Activated CD4-positive, alpha-beta T cell treated with anti-CD3 and anti-CD28 coated beads for 36 hours (primary cell): ENCODE data around the gene MT4. TPM values are rescaled to one million over a fixed set of nuclear protein-coding genes. Genes with fewer than 3 reads are reported as not detected.

ENCODE experiments used
- ATAC-seq: fragments of 200-7000 bp; cut with Tn5 transposase; one replicate; pipeline ENCODE4 v1.10.0; 2021; ENCODE audit warnings: mild to moderate bottlenecking, moderate library complexity
- CTCF ChIA-PET: fragments of 350-600 bp; sonication (Branson Sonifier 250); formaldehyde crosslinking; loops from one replicate; lab custom pipeline; 2021; ENCODE audit warnings: antibody characterized with exemption; lab: Charles Lee
- POLR2A ChIA-PET: fragments of 350-600 bp; sonication (Branson Sonifier 250); formaldehyde crosslinking; loops from one replicate; lab custom pipeline; 2021; ENCODE audit warnings: antibody characterized with exemption, inconsistent platforms; lab: Charles Lee
- DNase-seq: peaks from one replicate; pipeline ENCODE4 v3.0.0-alpha.2; 2020
- H3K27ac Mint-ChIP-seq: one replicate; pipeline ENCODE4 v1.8.0; 2021; ENCODE audit warnings: mixed read lengths
- H3K27me3 Mint-ChIP-seq: one replicate; pipeline ENCODE4 v1.8.0; 2021; ENCODE audit warnings: mixed read lengths
- H3K36me3 Mint-ChIP-seq: one replicate; pipeline ENCODE4 v1.8.0; 2021; ENCODE audit warnings: low read depth, mixed read lengths
- H3K4me1 Mint-ChIP-seq: one replicate; pipeline ENCODE4 v1.8.0; 2021; ENCODE audit warnings: mixed read lengths
- H3K4me3 Mint-ChIP-seq: one replicate; pipeline ENCODE4 v1.8.0; 2021; ENCODE audit warnings: mild to moderate bottlenecking, moderate library complexity, mixed read lengths
- H3K9me3 Mint-ChIP-seq: one replicate; pipeline ENCODE4 v1.8.0; 2021; ENCODE audit warnings: low read depth, mixed read lengths
- intact Hi-C, 2 experiments: fragments of 100-400 bp; cut with DNase I in 1 of 2; cut with micrococcal nuclease in 1 of 2; formaldehyde crosslinking; loops; one replicate each; pipeline versions ENCODE4 v1.14.2 to v1.15.1; 2022 to 2024; cut with DNase I, micrococcal nuclease
- total RNA-seq, 2 experiments: library from RNA; stranded (reverse); gene quantifications; one replicate each; pipeline ENCODE4 v1.2.3, GENCODE V29; 2021

Gene MT4
- total RNA-seq, 2 experiments from 2014 or later, result not detected

GRCh38 chr16:56610609-56611111, 45.8 kb downstream of the MT4 start:
- peak overlapping the region; percentile 98 for H3K27ac Mint-ChIP-seq
- intact Hi-C loops, result loop anchor here (1.0 to 10.0 kb wide), 6 partner anchors 327 to 992 kb away; partner anchors contain the start of genes NLRC5 (in 1 of the 2), PSME3IP1 (in 1 of the 2) and RSPRY1 (in 1 of the 2)
- ATAC-seq (peak; percentile 23), DNase-seq (no peak)
- no peaks in the 10 kb centered on the region for H3K9me3 Mint-ChIP-seq
- H3K36me3 Mint-ChIP-seq, result peaks cover 7% of the 10 kb centered on the region
- ChIA-PET POLR2A (interaction anchor here (0.6 to 3.7 kb wide), 4 partner anchors 16 to 600 kb away, joined by 4 to 31 read pairs (median 6); partner anchors contain the start of genes MT1E and MT1X), CTCF (interaction anchor here (0.7 to 1.9 kb wide), 4 partner anchors 10 to 91 kb away, joined by 3 to 5 read pairs (median 3); no protein-coding TSS in a partner anchor)
- H3K27me3 Mint-ChIP-seq, result no peaks in the 10 kb centered on the region
- H3K4me3 Mint-ChIP-seq, result peak overlapping the region; percentile 97
- peaks cover 80% of the 10 kb centered on the region for H3K4me1 Mint-ChIP-seq

DNA sequence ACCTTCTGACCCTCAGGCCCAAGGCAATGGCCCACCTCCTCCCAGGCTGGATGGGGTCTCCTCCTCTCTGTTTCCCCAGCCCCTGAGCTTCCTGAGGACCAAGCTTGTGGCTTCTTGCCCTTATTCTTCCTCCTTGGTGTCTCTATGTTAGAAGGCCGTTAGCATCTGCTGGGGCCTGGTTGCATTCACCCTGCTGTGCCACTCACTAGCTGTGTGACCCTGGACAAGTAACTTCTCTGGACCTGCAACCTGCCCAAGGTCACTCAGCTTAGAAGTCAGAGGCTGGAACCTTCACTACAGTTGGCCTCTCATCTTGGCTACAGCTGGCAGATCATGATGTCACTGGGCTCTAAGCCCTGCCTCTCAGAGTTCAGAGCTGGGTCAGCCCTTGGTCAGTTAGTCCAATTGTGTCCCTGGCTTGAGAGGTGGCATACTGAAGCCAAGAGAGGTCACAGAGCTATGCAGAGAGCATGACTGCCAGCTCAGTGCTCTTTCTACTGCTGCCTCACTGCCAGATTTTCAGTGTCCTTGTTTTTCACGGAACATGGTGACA, 46.5 kb downstream of the MT4 start:
- Mint-ChIP-seq H3K4me3 (no peak overlapping the region), H3K4me1 (peaks cover 75% of the 10 kb centered on the region)

GRCh38 chr16:56613706-56614105, 48.8 kb downstream of the MT4 start:
- H3K36me3 Mint-ChIP-seq, result peaks cover 7% of the 10 kb centered on the region
- POLR2A ChIA-PET, result no interaction called here
- intact Hi-C loops, result loop anchor here (5.0 to 10.0 kb wide), 5 partner anchors 324 to 989 kb away; partner anchors contain the start of genes NLRC5 (in 1 of the 2), PSME3IP1 (in 1 of the 2) and RSPRY1 (in 1 of the 2)
- H3K27me3 Mint-ChIP-seq, result peaks cover 10% of the 10 kb centered on the region
- ATAC-seq, result no peak
- CTCF ChIA-PET, result interaction anchor here (1.3 kb wide), 1 partner anchor 10 kb away, joined by 3 read pairs; no protein-coding TSS in a partner anchor
- no peaks in the 10 kb centered on the region for H3K9me3 Mint-ChIP-seq
- H3K27ac Mint-ChIP-seq, result peak overlapping the region; percentile 80
- peaks cover 72% of the 10 kb centered on the region for H3K4me1 Mint-ChIP-seq
- DNase-seq, result no peak
- peak overlapping the region; percentile 35 for H3K4me3 Mint-ChIP-seq

More for the DNA sequence above, 46.5 kb downstream of the MT4 start:
- ATAC-seq (no peak), DNase-seq (peak; percentile 45)
- H3K9me3 Mint-ChIP-seq, result no peaks in the 10 kb centered on the region
- ChIA-PET POLR2A (interaction anchor here (1.4 kb wide), 1 partner anchor 65 kb away, joined by 3 read pairs; no protein-coding TSS in a partner anchor), CTCF (interaction anchor here (0.9 to 1.9 kb wide), 3 partner anchors 11 to 91 kb away, joined by 3 to 5 read pairs (median 5); no protein-coding TSS in a partner anchor)
- H3K27me3 Mint-ChIP-seq, result no peaks in the 10 kb centered on the region
- intact Hi-C loops, result loop anchor here (5.0 to 10.0 kb wide), 5 partner anchors 326 to 991 kb away; partner anchors contain the start of genes NLRC5 (in 1 of the 2), PSME3IP1 (in 1 of the 2) and RSPRY1 (in 1 of the 2)
- peak overlapping the region; percentile 98 for H3K27ac Mint-ChIP-seq
- peaks cover 7% of the 10 kb centered on the region for H3K36me3 Mint-ChIP-seq

DNA sequence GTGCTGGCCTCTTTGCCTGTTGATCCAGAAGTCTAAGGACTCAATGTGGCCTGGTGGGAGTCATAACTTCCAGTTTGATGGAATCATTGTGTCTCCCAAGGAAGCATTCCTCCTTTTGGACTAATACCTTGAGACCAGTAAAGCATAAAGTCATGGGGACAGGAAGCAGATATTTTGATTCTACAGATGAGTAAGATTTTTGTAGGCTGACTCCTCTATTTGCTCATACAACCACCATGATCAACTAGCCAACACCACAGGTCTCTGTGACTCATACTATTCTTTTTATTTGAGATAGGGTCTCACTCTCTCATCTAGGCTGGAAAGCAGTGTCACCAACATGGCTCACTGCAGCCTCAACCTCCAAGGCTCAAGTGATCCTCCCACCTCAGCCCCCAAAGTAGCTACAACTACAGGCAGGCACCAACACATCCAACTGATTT, 49.7 kb downstream of the MT4 start:
- ChIA-PET CTCF (interaction anchor here (0.7 to 1.6 kb wide), 3 partner anchors 9 to 16 kb away, joined by 4 read pairs; partner anchors contain the start of gene MT1E), POLR2A (no interaction called here)
- H3K27me3 Mint-ChIP-seq, result peaks cover 11% of the 10 kb centered on the region

GRCh38 chr16:56615353-56615752, 50.5 kb downstream of the MT4 start:
- H3K4me1 Mint-ChIP-seq, result peaks cover 65% of the 10 kb centered on the region

More for the DNA sequence above, 49.7 kb downstream of the MT4 start:
- H3K4me3 Mint-ChIP-seq, result peak overlapping the region; percentile 35
- peak; percentile 63 for ATAC-seq
- intact Hi-C loops, result loop anchor here (5.0 to 10.0 kb wide), 5 partner anchors 323 to 988 kb away; partner anchors contain the start of genes NLRC5 (in 1 of the 2), PSME3IP1 (in 1 of the 2) and RSPRY1 (in 1 of the 2)
- H3K27ac Mint-ChIP-seq, result peak overlapping the region; percentile 80
- H3K4me1 Mint-ChIP-seq, result peaks cover 70% of the 10 kb centered on the region
- DNase-seq, result peak; percentile 60
- H3K9me3 Mint-ChIP-seq, result no peaks in the 10 kb centered on the region
- H3K36me3 Mint-ChIP-seq, result no peaks in the 10 kb centered on the region

DNA sequence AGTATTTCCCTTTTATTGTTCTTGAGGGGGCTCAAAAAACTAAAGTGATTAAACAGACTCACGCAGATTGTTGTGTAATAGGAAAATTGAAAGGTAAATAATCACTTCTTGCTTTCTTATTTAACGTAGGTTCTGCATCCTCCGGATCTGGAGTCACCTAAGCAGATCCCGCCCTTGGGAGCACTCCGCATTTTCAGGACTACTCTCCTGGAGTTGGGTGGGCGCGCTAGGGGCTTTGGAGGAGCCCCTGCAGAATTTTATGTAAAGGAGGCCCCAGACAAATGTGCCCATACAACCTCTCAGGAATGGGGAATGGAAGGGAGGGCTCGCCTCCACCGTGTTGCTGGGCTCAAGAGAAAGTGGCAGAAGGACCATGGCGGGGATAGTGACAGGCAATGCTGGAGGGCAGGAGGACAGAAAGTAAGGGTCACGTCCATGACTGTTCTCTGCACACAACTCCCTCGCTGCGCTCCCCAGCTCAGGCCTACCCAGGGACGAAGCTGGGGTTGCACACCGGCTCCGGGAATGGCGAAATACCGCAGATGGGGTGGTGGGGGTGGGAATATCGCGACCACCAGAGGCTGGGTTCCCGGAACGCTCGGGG, 51.8 kb downstream of the MT4 start:
- Mint-ChIP-seq H3K9me3 (no peaks in the 10 kb centered on the region), H3K4me1 (peaks cover 52% of the 10 kb centered on the region), H3K27ac (no peak overlapping the region), H3K36me3 (no peaks in the 10 kb centered on the region), H3K27me3 (peaks cover 11% of the 10 kb centered on the region), H3K4me3 (peak overlapping the region; percentile 61)
- ATAC-seq, result no peak
- ChIA-PET CTCF (interaction anchor here (0.8 kb wide), 1 partner anchor 85 kb away, joined by 3 read pairs; no protein-coding TSS in a partner anchor), POLR2A (interaction anchor here (0.6 to 1.6 kb wide), 5 partner anchors 8 to 97 kb away, joined by 3 to 5 read pairs (median 4); partner anchors contain the start of genes MT1E and MT2A)
- DNase-seq, result no peak
- intact Hi-C loops, result loop anchor here in 1 of 2 experiments (10.0 kb wide), 1 partner anchor 568 kb away; the partner anchor contains the start of genes PSME3IP1 and RSPRY1

More at GRCh38 chr16:56615353-56615752, 50.5 kb downstream of the MT4 start:
- peak overlapping the region; percentile 80 for H3K27ac Mint-ChIP-seq
- ChIA-PET CTCF (interaction anchor here (0.7 to 1.6 kb wide), 3 partner anchors 8 to 15 kb away, joined by 4 read pairs; partner anchors contain the start of gene MT1E), POLR2A (no interaction called here)
- no peak overlapping the region for H3K4me3 Mint-ChIP-seq
- peaks cover 11% of the 10 kb centered on the region for H3K27me3 Mint-ChIP-seq
- H3K9me3 Mint-ChIP-seq, result no peaks in the 10 kb centered on the region
- intact Hi-C loops, result loop anchor here in 1 of 2 experiments (10.0 kb wide), 1 partner anchor 569 kb away; the partner anchor contains the start of genes PSME3IP1 and RSPRY1
- no peaks in the 10 kb centered on the region for H3K36me3 Mint-ChIP-seq
- ATAC-seq (no peak), DNase-seq (no peak)

DNA sequence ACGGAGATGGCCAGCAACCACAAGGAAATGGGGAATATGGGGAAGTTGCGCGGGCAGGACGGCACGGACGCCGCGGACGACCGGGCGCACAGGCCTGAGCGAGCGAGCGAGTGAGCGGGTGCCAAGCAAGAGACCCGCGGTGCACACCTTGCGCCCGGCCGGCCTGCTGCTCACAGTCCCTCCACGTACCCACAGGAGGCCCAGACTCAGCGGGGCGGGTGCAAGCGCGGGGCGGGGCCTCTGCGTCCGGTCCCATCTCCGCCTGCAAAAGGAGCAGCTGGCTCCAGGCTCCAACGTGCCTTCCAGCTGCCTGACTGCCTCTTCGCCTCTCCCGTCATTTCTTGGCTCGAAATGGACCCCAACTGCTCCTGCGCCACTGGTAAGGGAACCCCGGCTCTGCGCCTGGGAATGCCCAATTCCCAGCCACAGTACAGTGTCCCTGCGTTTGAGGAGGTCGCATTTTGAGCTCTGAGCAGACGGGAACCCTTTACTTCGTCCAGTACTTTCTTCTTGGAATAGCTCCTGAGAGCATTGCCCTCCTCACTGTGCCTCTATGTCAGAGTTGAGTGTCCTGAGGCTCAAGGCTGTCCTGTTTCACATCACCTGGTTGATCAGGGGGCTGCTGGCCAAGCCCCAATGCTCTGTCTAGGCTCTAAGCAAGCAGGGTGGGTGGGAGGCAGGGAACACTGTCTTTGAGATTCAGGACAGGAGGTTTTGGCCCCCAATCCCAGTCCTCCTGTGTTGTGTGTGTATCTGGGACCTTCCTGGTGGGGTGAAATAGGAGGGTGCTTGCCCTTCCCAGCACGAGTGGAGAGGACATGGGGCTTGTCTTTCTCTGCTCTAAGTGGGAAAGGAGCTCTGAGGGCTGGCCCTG, 52.6 kb downstream of the MT4 start:
- ATAC-seq (peak; percentile 69), DNase-seq (peak; percentile 83)
- H3K9me3 Mint-ChIP-seq, result no peaks in the 10 kb centered on the region
- peak overlapping the region; percentile 61 for H3K4me3 Mint-ChIP-seq
- ChIA-PET POLR2A (interaction anchor here (0.6 to 1.6 kb wide), 5 partner anchors 8 to 98 kb away, joined by 3 to 5 read pairs (median 4); partner anchors contain the start of genes MT1E and MT2A), CTCF (interaction anchor here (0.7 to 1.2 kb wide), 5 partner anchors 8 to 84 kb away, joined by 3 to 4 read pairs (median 3); partner anchors contain the start of gene MT2A)
- no peaks in the 10 kb centered on the region for H3K36me3 Mint-ChIP-seq
- peaks cover 11% of the 10 kb centered on the region for H3K27me3 Mint-ChIP-seq
- peaks cover 45% of the 10 kb centered on the region for H3K4me1 Mint-ChIP-seq
- no peak overlapping the region for H3K27ac Mint-ChIP-seq
- intact Hi-C loops, result loop anchor here in 1 of 2 experiments (10.0 kb wide), 1 partner anchor 567 kb away; the partner anchor contains the start of genes PSME3IP1 and RSPRY1

DNA sequence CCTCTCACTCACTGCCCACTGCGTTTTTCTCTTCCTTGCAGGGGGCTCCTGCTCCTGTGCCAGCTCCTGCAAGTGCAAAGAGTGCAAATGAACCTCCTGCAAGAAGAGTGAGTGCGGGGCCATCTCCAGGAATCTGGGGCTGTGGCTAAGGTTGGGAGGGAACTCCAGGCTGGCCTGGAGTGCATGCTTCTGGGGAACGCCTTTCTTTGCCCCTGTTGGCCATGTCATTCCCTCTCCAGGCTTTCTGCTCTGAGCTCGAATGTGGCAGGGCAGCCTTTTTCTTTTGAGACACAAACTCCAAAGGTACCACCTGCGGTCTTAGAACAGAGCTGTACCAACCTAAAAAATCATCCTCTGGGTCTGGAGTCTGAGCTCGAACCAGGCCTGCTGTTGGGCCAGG, 53.3 kb downstream of the MT4 start:
- peak overlapping the region; percentile 61 for H3K4me3 Mint-ChIP-seq
- ATAC-seq (no peak), DNase-seq (no peak)
- H3K4me1 Mint-ChIP-seq, result peaks cover 41% of the 10 kb centered on the region
- no peaks in the 10 kb centered on the region for H3K9me3 Mint-ChIP-seq
- POLR2A ChIA-PET, result interaction anchor here (1.1 to 1.6 kb wide), 2 partner anchors 7 to 10 kb away, joined by 4 to 5 read pairs; partner anchors contain the start of genes MT1E and MT2A
- CTCF ChIA-PET, result interaction anchor here (0.7 to 1.2 kb wide), 4 partner anchors 9 to 17 kb away, joined by 3 to 4 read pairs (median 3); partner anchors contain the start of gene MT2A
- intact Hi-C loops, result loop anchor here in 1 of 2 experiments (10.0 kb wide), 1 partner anchor 567 kb away; the partner anchor contains the start of genes PSME3IP1 and RSPRY1
- no peak overlapping the region for H3K27ac Mint-ChIP-seq
- H3K36me3 Mint-ChIP-seq, result no peaks in the 10 kb centered on the region
- H3K27me3 Mint-ChIP-seq, result peaks cover 11% of the 10 kb centered on the region
